NT2/D1 (cell line): ENCODE results near the gene TIMM17B.
"Not testable (repeated sequence)": the region's sequence is repeated elsewhere in the genome, so short reads cannot be mapped to it uniquely, and the experiment has no call there.

ENCODE experiments used
- YY1 ChIP-seq: IDR thresholded peaks from 2 replicates; pipeline ENCODE4 v1.6.1; 2011; ENCODE audit not compliant: insufficient read length, insufficient read depth
- ZNF274 ChIP-seq: IDR thresholded peaks from 2 replicates; pipeline ENCODE4 v1.6.1; 2011; ENCODE audit warnings: mild to moderate bottlenecking, low read depth, low read length

DNA sequence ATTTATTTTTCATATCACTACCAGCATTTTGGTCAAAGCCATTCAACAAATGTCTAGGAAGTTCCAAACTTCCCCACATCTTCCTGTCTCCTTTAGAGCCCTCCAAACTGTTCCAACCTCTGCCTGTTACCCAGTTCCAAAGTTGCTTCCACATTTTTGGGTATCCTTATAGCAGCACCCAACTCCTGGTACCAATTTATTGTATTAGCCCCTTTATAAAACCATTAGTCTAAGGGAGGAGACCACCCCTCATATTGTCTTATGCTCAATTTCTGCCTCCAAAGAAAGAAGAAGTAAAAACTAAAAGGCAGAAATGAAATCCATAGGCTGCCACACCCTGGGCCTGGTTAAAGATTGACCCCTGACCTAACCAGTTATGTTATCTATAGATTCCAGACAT lies 44.1 kb downstream of the TIMM17B start:
- not testable (repeated sequence) for TF ChIP-seq YY1, ZNF274
